Neural crest cell (in vitro differentiated cells): ENCODE results near the gene ELFN1. TPM values are rescaled to one million over a fixed set of nuclear protein-coding genes. Genes with fewer than 3 reads are reported as not detected.

Experiments
- DNase-seq: peaks from one replicate; pipeline ENCODE4 v3.0.0; 2021; ENCODE audit warnings: low read depth, mixed read lengths, low spot score
- H3K27ac Mint-ChIP-seq: one replicate; pipeline ENCODE4 v1.8.0; 2021; ENCODE audit warnings: mild to moderate bottlenecking, mixed read lengths; ENCODE audit not compliant: unreplicated experiment
- H3K27me3 Mint-ChIP-seq: 2 replicates; pipeline ENCODE4 v1.8.0; 2021; ENCODE audit warnings: low read depth, mild to moderate bottlenecking, mixed read lengths
- H3K36me3 Mint-ChIP-seq: 2 replicates; pipeline ENCODE4 v1.8.0; 2021; ENCODE audit warnings: low read depth, mild to moderate bottlenecking, mixed read lengths
- H3K4me1 Mint-ChIP-seq: 2 replicates; pipeline ENCODE4 v1.8.0; 2021; ENCODE audit warnings: mixed read lengths
- H3K4me3 Mint-ChIP-seq: one replicate; pipeline ENCODE4 v1.8.0; 2021; ENCODE audit warnings: mild to moderate bottlenecking, mixed read lengths
- H3K9me3 Mint-ChIP-seq: 2 replicates; pipeline ENCODE4 v1.8.0; 2021; ENCODE audit warnings: mixed read lengths
- CTCF ChIP-seq: fragments of 200-600 bp; sonication (generic); conservative IDR thresholded peaks from 2 replicates; pipeline ENCODE4 v1.5.0; 2021; ENCODE audit warnings: antibody characterized with exemption, mild to moderate bottlenecking
- total RNA-seq: library from RNA; stranded (reverse); gene quantifications from 2 replicates; pipeline ENCODE4 v1.2.1, GENCODE V29; 2021

Gene ELFN1
- total RNA-seq, 1 donor from 2014 or later = 8.5 TPM

DNA sequence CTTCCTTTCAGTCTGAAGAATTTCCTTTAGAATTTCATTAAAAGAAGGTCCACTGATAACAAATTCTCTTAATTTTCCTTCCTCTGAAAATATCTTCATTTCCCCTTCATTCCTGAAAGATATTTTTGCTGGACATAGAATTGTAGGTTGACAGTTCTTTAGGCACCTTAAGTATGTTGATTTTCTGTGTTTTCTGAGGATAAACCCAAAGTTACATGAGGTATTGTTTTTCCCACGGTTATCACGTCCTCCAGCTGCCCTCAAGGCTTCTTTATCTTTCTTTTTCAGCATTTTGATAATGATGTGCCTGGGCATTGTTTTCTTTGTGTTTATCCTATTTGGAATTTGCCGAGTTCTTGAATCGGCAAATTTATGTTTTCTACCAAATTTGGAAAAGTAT, 105.3 kb downstream of the ELFN1 start:
- H3K36me3 Mint-ChIP-seq = peaks cover 6% of the 10 kb centered on the region
- H3K4me3 Mint-ChIP-seq = no peak overlapping the region
- H3K9me3 Mint-ChIP-seq = peaks cover 11% of the 10 kb centered on the region
- H3K27ac Mint-ChIP-seq = no peak overlapping the region
- no peak for DNase-seq
- TF ChIP-seq CTCF = no peak
- peaks cover 7% of the 10 kb centered on the region for H3K27me3 Mint-ChIP-seq
- H3K4me1 Mint-ChIP-seq = no peaks in the 10 kb centered on the region

DNA sequence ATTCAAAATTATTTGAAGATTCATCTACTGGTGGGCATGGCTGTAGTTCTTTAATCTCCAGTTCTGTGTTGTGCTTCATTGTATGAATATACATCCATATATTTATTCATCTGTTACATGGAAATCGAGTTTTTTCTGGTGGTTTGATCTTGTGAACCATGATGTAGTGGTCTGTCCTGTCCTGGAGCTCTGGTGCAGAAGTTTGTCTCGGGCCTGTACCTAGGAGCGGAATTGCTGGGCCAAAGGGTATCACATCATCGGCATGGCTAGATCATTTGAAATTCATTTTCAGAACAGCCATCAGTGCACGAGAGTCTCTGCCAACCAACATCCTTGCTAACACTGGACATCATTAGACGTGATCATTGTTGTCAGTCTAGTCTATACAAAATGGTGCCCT, 107.0 kb downstream of the ELFN1 start:
- H3K27me3 Mint-ChIP-seq = peaks cover 7% of the 10 kb centered on the region
- H3K4me3 Mint-ChIP-seq = no peak overlapping the region
- peaks cover 6% of the 10 kb centered on the region for H3K36me3 Mint-ChIP-seq
- H3K9me3 Mint-ChIP-seq = peaks cover 11% of the 10 kb centered on the region
- DNase-seq = no peak
- TF ChIP-seq CTCF = no peak
- no peak overlapping the region for H3K27ac Mint-ChIP-seq
- H3K4me1 Mint-ChIP-seq = no peaks in the 10 kb centered on the region

DNA sequence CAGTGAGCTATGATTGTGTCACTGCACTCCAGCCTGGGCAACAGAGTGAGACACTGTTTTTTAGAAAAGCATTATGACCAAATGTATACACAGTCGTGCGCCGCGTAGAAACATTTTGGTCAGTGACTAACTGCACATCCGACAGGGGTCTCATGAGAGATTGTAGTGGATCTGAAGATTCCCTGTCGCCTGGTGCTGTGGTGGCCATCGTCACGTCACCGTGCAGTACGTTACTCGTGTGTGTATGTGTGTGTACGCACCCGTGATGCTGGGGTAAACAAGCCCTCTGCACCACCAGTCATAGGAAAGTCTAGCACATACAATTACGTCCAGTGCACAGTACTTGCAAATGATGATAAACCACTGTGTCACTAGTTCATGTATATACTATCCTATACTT, 109.4 kb downstream of the ELFN1 start:
- Mint-ChIP-seq H3K9me3 (peaks cover 11% of the 10 kb centered on the region), H3K36me3 (peaks cover 6% of the 10 kb centered on the region), H3K27me3 (peaks cover 7% of the 10 kb centered on the region), H3K27ac (no peak overlapping the region), H3K4me1 (peaks cover 3% of the 10 kb centered on the region), H3K4me3 (no peak overlapping the region)
- no peak for TF ChIP-seq CTCF
- no peak for DNase-seq

GRCh38 chr7:1781369-1781768, 111.3 kb downstream of the ELFN1 start:
- TF ChIP-seq CTCF = no peak
- H3K27ac Mint-ChIP-seq = no peak overlapping the region
- peaks cover 3% of the 10 kb centered on the region for H3K4me1 Mint-ChIP-seq
- peaks cover 6% of the 10 kb centered on the region for H3K36me3 Mint-ChIP-seq
- DNase-seq = no peak
- H3K27me3 Mint-ChIP-seq = peaks cover 3% of the 10 kb centered on the region
- no peak overlapping the region for H3K4me3 Mint-ChIP-seq
- peaks cover 13% of the 10 kb centered on the region for H3K9me3 Mint-ChIP-seq

- no peak for DNase-seq
- no peak overlapping the region for H3K27ac Mint-ChIP-seq
- no peak for TF ChIP-seq CTCF
- H3K9me3 Mint-ChIP-seq = peaks cover 4% of the 10 kb centered on the region
- no peak overlapping the region for H3K4me3 Mint-ChIP-seq
- H3K4me1 Mint-ChIP-seq = peaks cover 3% of the 10 kb centered on the region
- H3K27me3 Mint-ChIP-seq = peaks cover 2% of the 10 kb centered on the region
- H3K36me3 Mint-ChIP-seq = peaks cover 2% of the 10 kb centered on the region
Observed at GRCh38 chr7:1785839-1786238, 115.8 kb downstream of the ELFN1 start.

- no peak for DNase-seq
- H3K9me3 Mint-ChIP-seq = peaks cover 4% of the 10 kb centered on the region
- TF ChIP-seq CTCF = no peak
- peaks cover 3% of the 10 kb centered on the region for H3K4me1 Mint-ChIP-seq
- no peak overlapping the region for H3K4me3 Mint-ChIP-seq
- peaks cover 2% of the 10 kb centered on the region for H3K27me3 Mint-ChIP-seq
- no peak overlapping the region for H3K27ac Mint-ChIP-seq
- peaks cover 2% of the 10 kb centered on the region for H3K36me3 Mint-ChIP-seq
Observed at GRCh38 chr7:1787241-1787640, 117.2 kb downstream of the ELFN1 start.
